Gastrocnemius medialis (tissue), 4 donors: Measurements from ENCODE around the gene PRKCD.

ENCODE experiments used
- CTCF ChIP-seq, 5 experiments: fragments of 450-650 bp in 3 of 5; fragments of 200-600 bp in 2 of 5; sonication (generic) in 2 of 5; IDR thresholded peaks in 4 of 5; conservative IDR thresholded peaks in 1 of 5; 1 replicate in 4 of 5; 2 replicates in 1 of 5; pipeline ENCODE4 v1.5.1; 2016 to 2019; ENCODE audit warnings: antibody characterized with exemption in 5 of 5, mild to moderate bottlenecking in 3 of 5, moderate library complexity in 3 of 5
- POLR2A ChIP-seq, 2 donors: fragments of 450-650 bp; IDR thresholded peaks; one replicate each; pipeline ENCODE4 v1.6.1; 2017; ENCODE audit warnings: antibody characterized with exemption in 2 of 2, mild to moderate bottlenecking in 2 of 2, moderate library complexity in 2 of 2

GRCh38 chr3:53221827-53222182 lies 60.8 kb downstream of the PRKCD start:
- TF ChIP-seq CTCF (IDR thresholded peaks at IDR 0.05 in 4 of 5, conservative IDR thresholded peaks at IDR 0.05 in 1 of 5) (no peak), POLR2A (IDR thresholded peaks at IDR 0.05) (no peak)
